HepG2 (cell line): ENCODE measurements around the gene ZNF575. TPM values are rescaled to one million over a fixed set of nuclear protein-coding genes. Genes with fewer than 3 reads are reported as not detected.

Experiments used
- ATAC-seq: fragments of 200-7000 bp; cut with Tn5 transposase; 3 replicates; pipeline ENCODE4 v1.9.1; 2020; ENCODE audit warnings: mild to moderate bottlenecking, moderate library complexity
- BruUV-seq: library from RNA; stranded (reverse); fragments of 400-500 nt; replicated peaks from 2 replicates; lab custom pipeline; 2021; lab: Mats Ljungman, UMichigan
- CTCF ChIA-PET: fragments of 300-600 bp; formaldehyde crosslinking; extraction: SDS; loops from one replicate; lab custom pipeline; 2021; ENCODE audit warnings: low total read pairs, inconsistent platforms, low intra/inter-chr PET ratio; lab: Yijun Ruan, JAX
- POLR2A ChIA-PET: fragments of 350-600 bp; sonication (Branson Sonifier 250); formaldehyde crosslinking; loops from one replicate; lab custom pipeline; 2020; ENCODE audit warnings: antibody characterized with exemption, inconsistent platforms; lab: Yijun Ruan, JAX
- DNase-seq: peaks from one replicate; pipeline ENCODE4 v3.0.0-alpha.2; 2015; ENCODE audit warnings: low spot score
- FAIRE-seq: peaks from 3 replicates; lab custom pipeline; 2011; peaks lifted over from hg19 to GRCh38; lab: Jason Lieb, UNC
- H2AFZ ChIP-seq: one replicate; pipeline ENCODE4 v1.6.1; 2011; ENCODE audit warnings: low read length, inconsistent platforms
- H3K27ac ChIP-seq: fragments of 300-600 bp; 3 replicates; pipeline ENCODE4 v1.8.0; 2011; ENCODE audit warnings: mixed run types, mild to moderate bottlenecking, mixed read lengths, low read length, inconsistent platforms; ENCODE audit not compliant: insufficient read depth; ENCODE audit errors: extremely low read length
- H3K27me3 ChIP-seq, 2 experiments: fragments of 200-600 bp in 1 of 2; 2 replicates in 1 of 2; 3 replicates in 1 of 2; pipeline versions ENCODE4 v1.6.0 to v1.8.0; 2011; ENCODE audit warnings: low read length in 2 of 2, mild to moderate bottlenecking in 2 of 2, moderate library complexity in 2 of 2, inconsistent platforms in 1 of 2; ENCODE audit not compliant: insufficient read depth in 2 of 2, control insufficient read depth in 1 of 2
- H3K36me3 ChIP-seq, 2 experiments: fragments of 200-600 bp in 1 of 2; replicated peaks in 1 of 2; 2 replicates in 1 of 2; 3 replicates in 1 of 2; pipeline versions ENCODE4 v1.5.1 to v1.8.0; 2011; ENCODE audit warnings: low read length in 2 of 2, inconsistent platforms in 1 of 2; ENCODE audit not compliant: insufficient read depth in 2 of 2, control insufficient read depth in 1 of 2
- H3K4me1 ChIP-seq: 2 replicates; pipeline ENCODE4 v1.5.1; 2012; ENCODE audit warnings: low read length, inconsistent platforms; ENCODE audit not compliant: insufficient read depth
- H3K4me2 ChIP-seq: 2 replicates; pipeline ENCODE4 v1.6.0; 2011; ENCODE audit warnings: low read depth, low read length, inconsistent platforms
- H3K4me3 ChIP-seq, 3 experiments: fragments of 200-600 bp in 1 of 3; sonication (generic), shearing (Covaris generic) in 1 of 3; replicated peaks in 1 of 3; 2 replicates each; pipeline ENCODE4 v1.5.1; 2011 to 2016; ENCODE audit warnings: low read length in 3 of 3, inconsistent platforms in 2 of 3, low read depth in 2 of 3, mild to moderate bottlenecking in 2 of 3, control low read depth in 1 of 3, mixed read lengths in 1 of 3; ENCODE audit not compliant: insufficient read depth in 1 of 3
- H3K79me2 ChIP-seq: one replicate; pipeline ENCODE4 v1.6.1; 2011; ENCODE audit warnings: low read length, inconsistent platforms; ENCODE audit not compliant: insufficient read depth
- H3K9ac ChIP-seq: 2 replicates; pipeline ENCODE4 v1.6.0; 2011; ENCODE audit warnings: mild to moderate bottlenecking, low read depth, low read length, inconsistent platforms; ENCODE audit not compliant: insufficient read depth
- H3K9me3 ChIP-seq: 2 replicates; pipeline ENCODE4 v1.5.1; 2012; ENCODE audit warnings: mild to moderate bottlenecking, low read length
- H4K20me1 ChIP-seq: 2 replicates; pipeline ENCODE4 v1.6.0; 2011; ENCODE audit warnings: inconsistent platforms, mild to moderate bottlenecking, low read length, moderate library complexity; ENCODE audit not compliant: insufficient read depth
- MTERF4 ChIP-seq: sonication (generic); formaldehyde crosslinking; IDR thresholded peaks from 2 replicates; pipeline ENCODE4 v1.8.0; 2023; ENCODE audit warnings: mild to moderate bottlenecking, missing genetic modification reagents
- NFE2 ChIP-seq: sonication (generic); formaldehyde crosslinking; IDR thresholded peaks from 2 replicates; pipeline ENCODE4 v1.4.0; 2020; ENCODE audit warnings: missing genetic modification reagents
- NKX3-1 ChIP-seq: sonication (generic); formaldehyde crosslinking; IDR thresholded peaks from 2 replicates; pipeline ENCODE4 v1.5.0; 2020; ENCODE audit warnings: missing genetic modification reagents
- RFXAP ChIP-seq: sonication (generic); formaldehyde crosslinking; IDR thresholded peaks from 2 replicates; pipeline ENCODE4 v1.4.0; 2020; ENCODE audit warnings: missing genetic modification reagents, borderline replicate concordance
- TCF7 ChIP-seq: sonication (generic); IDR thresholded peaks from 2 replicates; pipeline ENCODE4 v1.6.1; 2016; ENCODE audit warnings: antibody characterized with exemption, low read depth
- THRA ChIP-seq: sonication (generic); formaldehyde crosslinking; IDR thresholded peaks from 2 replicates; pipeline ENCODE4 v1.4.0; 2020; ENCODE audit warnings: missing genetic modification reagents, borderline replicate concordance
- ZSCAN22 ChIP-seq: sonication (generic); formaldehyde crosslinking; IDR thresholded peaks from 2 replicates; pipeline ENCODE4 v1.4.0; 2020; ENCODE audit warnings: mild to moderate bottlenecking, missing genetic modification reagents
- WGBS: methylation state at CpG from one replicate; pipeline ENCODE4 v1.1.6; 2017; ENCODE audit warnings: low lambda C conversion rate; 5-methylcytosine and 5-hydroxymethylcytosine counted together
- in situ Hi-C: cut with HindIII; loops from 2 replicates; pipeline ENCODE4 v1.10.0; 2017; ENCODE audit warnings: low pct_unique_long_range_greater_than_20kb; ENCODE audit not compliant: extremely low pct_ligation_motif_present
- intact Hi-C: fragments of 100-400 bp; cut with micrococcal nuclease; formaldehyde crosslinking; loops from one replicate; pipeline ENCODE4 v1.10.0; 2022; ENCODE audit not compliant: unreplicated experiment
- polyA plus RNA-seq, 8 experiments: library from polyadenylated mRNA; depleted of rRNA in 3 of 8; stranded (reverse) in 7 of 8; unstranded in 1 of 8; fragments of >200 nt; fragmentation: Illumina TruSeq in 4 of 8; extraction: Trizol in 4 of 8; gene quantifications; 2 replicates each; pipeline versions ENCODE4 v1.2.1 to v1.2.3, GENCODE V29; 2011 to 2016; ENCODE audit warnings: low read depth in 4 of 8, missing spikeins in 1 of 8, mixed read lengths in 1 of 8; ENCODE audit not compliant: insufficient read depth in 1 of 8
- total RNA-seq, 5 experiments: library from RNA; depleted of rRNA; stranded (reverse); fragments of >200 nt; fragmentation: Illumina TruSeq; extraction: Trizol; gene quantifications; 2 replicates each; pipeline ENCODE4 v1.2.3, GENCODE V29; 2016; ENCODE audit warnings: low read depth in 1 of 5

Gene ZNF575
- total and polyA plus RNA-seq, 2 of the 13 experiments (the other 11 are each of a cell fraction or from before 2014, with no cell fraction given): 0.17 to 0.27 TPM

- in situ Hi-C loops (no loop called here), intact Hi-C loops (no loop called here)
- DNase-seq (no peak), FAIRE-seq (no peak), ATAC-seq (no peak)
- no peak for TF ChIP-seq NFE2 (CRISPR knock-in tag)
- 0 out of 2 replicates have a peak, but pooled peaks have one; percentile 48 for TF ChIP-seq ZSCAN22 (CRISPR knock-in tag)
- H3K79me2 ChIP-seq: no peaks in the 10 kb centered on the region
- no TSS peak for BruUV-seq
- H3K9me3 ChIP-seq: no peaks in the 10 kb centered on the region
- no peaks in the 10 kb centered on the region for H3K27me3 ChIP-seq
- 91% methylated on average over 8 of the region's 8 CpGs for WGBS
- H3K36me3 ChIP-seq: peaks cover 10 to 21% of the 10 kb centered on the region in 2 experiments; a peak in 3 of 5 replicates
- ChIA-PET CTCF (no interaction called here), POLR2A (interaction anchor here (1.6 kb wide), 1 partner anchor 9 kb away, joined by 5 read pairs; no protein-coding TSS in a partner anchor)
- no peak overlapping the region for H3K4me3 ChIP-seq
- peaks cover 24% of the 10 kb centered on the region for H3K4me1 ChIP-seq
- no peak overlapping the region for H3K27ac ChIP-seq
- H3K4me2 ChIP-seq: no peak overlapping the region
- no peak overlapping the region for H3K9ac ChIP-seq
- no peak overlapping the region for H2AFZ ChIP-seq
- no peaks in the 10 kb centered on the region for H4K20me1 ChIP-seq
Observed at GRCh38 chr19:43495082-43495481, 37.9 kb upstream of the ZNF575 start.

GRCh38 chr19:43496960-43497359 lies 36.0 kb upstream of the ZNF575 start:
- DNase-seq (no peak), FAIRE-seq (no peak), ATAC-seq (no peak)
- Histone ChIP-seq H3K36me3 (peaks cover 10 to 17% of the 10 kb centered on the region in 2 experiments; a peak in 3 of 5 replicates), H3K27me3 (no peaks in the 10 kb centered on the region), H3K9ac (no peak overlapping the region), H3K4me1 (peaks cover 28% of the 10 kb centered on the region), H3K27ac (no peak overlapping the region), H3K9me3 (no peaks in the 10 kb centered on the region), H3K79me2 (no peaks in the 10 kb centered on the region), H3K4me3 (no peak overlapping the region), H2AFZ (no peak overlapping the region), H4K20me1 (no peaks in the 10 kb centered on the region), H3K4me2 (no peak overlapping the region)
- no peak for TF ChIP-seq MTERF4 (CRISPR knock-in tag)
- no peak for TF ChIP-seq THRA (CRISPR knock-in tag)
- TF ChIP-seq RFXAP (CRISPR knock-in tag): no peak
- no peak for TF ChIP-seq NKX3-1 (CRISPR knock-in tag)
- no peak for TF ChIP-seq TCF7
- 100% methylated on average over 6 of the region's 7 CpGs for WGBS
- ChIA-PET CTCF (no interaction called here), POLR2A (no interaction called here)
- intact Hi-C loops: no loop called here
- BruUV-seq: no TSS peak
- in situ Hi-C loops: no loop called here
